Caco-2 (cell line): ENCODE data around the gene NABP2. TPM values are rescaled to one million over a fixed set of nuclear protein-coding genes. Genes with fewer than 3 reads are reported as not detected.
A peak's percentile ranks its signal among the peaks of the same experiment; 100 is the strongest.

Source experiments
- BruUV-seq: library from RNA; stranded (reverse); fragments of 400-500 nt; replicated peaks from 2 replicates; lab custom pipeline; 2021; lab: Mats Ljungman, UMichigan
- CTCF ChIA-PET: fragments of 300-600 bp; sonication (Branson Sonifier 250); formaldehyde crosslinking; loops from one replicate; lab custom pipeline; 2022; ENCODE audit warnings: antibody characterized with exemption; lab: Charles Lee
- POLR2A ChIA-PET: fragments of 300-600 bp; sonication (Branson Sonifier 250); formaldehyde crosslinking; loops from one replicate; lab custom pipeline; 2022; ENCODE audit warnings: antibody characterized with exemption; lab: Charles Lee
- DNase-seq, 2 experiments: peaks; one replicate each; pipeline versions ENCODE4 v3.0.0 to v3.0.0-alpha.2; 2020 to 2022
- H3K27me3 ChIP-seq: replicated peaks from 2 replicates; pipeline ENCODE4 v1.6.0; 2011; ENCODE audit warnings: low read length; ENCODE audit not compliant: control insufficient read depth, insufficient read depth
- H3K36me3 ChIP-seq: 2 replicates; pipeline ENCODE4 v1.5.1; 2011; ENCODE audit warnings: low read length; ENCODE audit not compliant: control insufficient read depth, insufficient read depth
- H3K4me1 ChIP-seq: fragments of 250-450 bp; sonication (Bioruptor Pico); 2 replicates; pipeline ENCODE4 v1.5.1; 2020; ENCODE audit warnings: mild to moderate bottlenecking
- H3K4me3 ChIP-seq: 2 replicates; pipeline ENCODE4 v1.5.1; 2011; ENCODE audit warnings: low read depth, mild to moderate bottlenecking, control low read depth, low read length
- H3K9me3 ChIP-seq: fragments of 250-450 bp; sonication (Bioruptor Pico); 2 replicates; pipeline ENCODE4 v1.5.1; 2020; ENCODE audit warnings: mild to moderate bottlenecking, moderate library complexity
- H3K27ac Mint-ChIP-seq: one replicate; pipeline ENCODE4 v1.8.0; 2022; ENCODE audit warnings: mixed read lengths; ENCODE audit not compliant: unreplicated experiment
- H3K27me3 Mint-ChIP-seq: one replicate; pipeline ENCODE4 v1.8.0; 2022; ENCODE audit warnings: mixed read lengths; ENCODE audit not compliant: insufficient read depth, unreplicated experiment
- H3K36me3 Mint-ChIP-seq: one replicate; pipeline ENCODE4 v1.8.0; 2022; ENCODE audit warnings: mild to moderate bottlenecking, mixed read lengths; ENCODE audit not compliant: insufficient read depth, unreplicated experiment
- H3K4me1 Mint-ChIP-seq: one replicate; pipeline ENCODE4 v1.8.0; 2022; ENCODE audit warnings: low read depth, mixed read lengths; ENCODE audit not compliant: unreplicated experiment
- H3K4me3 Mint-ChIP-seq: one replicate; pipeline ENCODE4 v1.8.0; 2022; ENCODE audit warnings: mild to moderate bottlenecking, moderate library complexity, mixed read lengths; ENCODE audit not compliant: unreplicated experiment
- H3K9me3 Mint-ChIP-seq: one replicate; pipeline ENCODE4 v1.8.0; 2022; ENCODE audit warnings: mixed read lengths; ENCODE audit not compliant: unreplicated experiment
- intact Hi-C: fragments of 100-400 bp; cut with micrococcal nuclease; formaldehyde crosslinking; loops from one replicate; pipeline ENCODE4 v1.10.0; 2022; ENCODE audit not compliant: unreplicated experiment
- total RNA-seq: library from RNA; stranded (reverse); gene quantifications from 2 replicates; pipeline ENCODE4 v1.2.3, GENCODE V29; 2022
- TF ChIP-seq, protein P1 (sequence below), 2 experiments: fragments of 200-600 bp in 1 of 2; IDR thresholded peaks; 1 replicate in 1 of 2; 2 replicates in 1 of 2; pipeline versions ENCODE4 v1.5.1 to v1.8.0; 2011 to 2022; ENCODE audit warnings: antibody characterized with exemption in 1 of 2, control low read depth in 1 of 2, inconsistent platforms in 1 of 2, low read depth in 1 of 2, low read length in 1 of 2, mild to moderate bottlenecking in 1 of 2, moderate library complexity in 1 of 2; ENCODE audit not compliant: insufficient read depth in 1 of 2, severe bottlenecking in 1 of 2, unreplicated experiment in 1 of 2

NABP2 gene
- total RNA-seq, 1 experiment from 2014 or later = 32.1 TPM

DNA sequence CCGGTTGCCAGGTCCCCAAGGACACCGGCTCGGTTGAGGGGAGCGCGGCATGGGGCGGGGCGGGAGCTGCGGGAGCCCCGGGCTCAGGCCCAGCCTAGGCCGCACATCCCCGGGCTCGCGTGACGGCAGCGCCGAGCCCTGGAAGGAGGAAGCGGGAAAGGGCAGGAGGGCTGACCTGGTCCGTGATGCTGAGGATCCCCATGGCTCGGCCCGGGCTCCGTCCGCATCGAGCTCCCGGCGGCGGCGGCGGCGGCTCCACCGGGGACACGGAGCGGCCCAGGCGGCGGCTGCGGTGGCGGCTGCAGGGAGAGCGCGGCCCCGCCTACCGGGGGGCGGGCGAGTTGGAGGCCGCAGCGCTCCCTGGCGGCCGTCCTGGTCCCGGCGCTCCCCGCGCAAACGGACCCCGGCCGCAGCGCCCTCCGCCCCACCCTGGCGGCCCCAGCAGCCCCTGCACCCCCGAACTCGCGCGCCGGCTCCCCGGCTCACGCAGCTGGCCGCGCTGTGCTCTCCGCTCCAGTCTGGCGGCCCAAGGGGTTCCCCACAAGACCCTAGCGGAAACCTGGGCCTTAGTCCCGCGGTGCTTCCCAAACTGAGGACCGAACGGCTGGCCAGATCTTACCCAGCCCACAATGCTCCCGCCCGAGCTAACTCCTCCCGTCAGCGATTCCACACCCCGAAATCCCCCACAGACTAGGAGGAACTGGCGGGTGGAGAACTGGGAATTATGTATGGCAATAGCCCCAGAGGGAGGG, 34.1 kb downstream of the NABP2 start, which contains the start of gene ANKRD52:
Gene ANKRD52, minus strand, starts transcription at position 317 of the 752 bp plus-strand sequence. Its CDS starts 115 bp downstream, at position 202.
- peak; percentile 50 to 88 for DNase-seq
- peak within 1 kb of the TSS; percentile 74 for H3K4me3 Mint-ChIP-seq
- peak within 1 kb of the TSS; percentile 72 for H3K4me3 ChIP-seq
- H3K9me3 Mint-ChIP-seq = peaks cover 10% of the 10 kb centered on the region
- peaks cover 4% of the 10 kb centered on the region for H3K36me3 ChIP-seq
- H3K27me3 ChIP-seq = no peaks in the 10 kb centered on the region
- no peaks in the 10 kb centered on the region for H3K27me3 Mint-ChIP-seq
- peaks cover 43% of the 10 kb centered on the region for H3K36me3 Mint-ChIP-seq
- peak within 1 kb of the TSS; percentile 56 for H3K27ac Mint-ChIP-seq
- no TSS peak for BruUV-seq
- ChIA-PET POLR2A (interaction anchor here (0.7 to 1.6 kb wide), 4 partner anchors 11 to 131 kb away, joined by 3 to 7 read pairs (median 6); partner anchors contain the start of gene RNF41), CTCF (interaction anchor here (1.0 to 2.9 kb wide), 6 partner anchors 8 to 69 kb away, joined by 3 to 20 read pairs (median 5); partner anchors contain the start of genes COQ10A, RNF41 and SMARCC2)
- intact Hi-C loops = loop anchor here (2.0 to 5.0 kb wide), 3 partner anchors 36 to 131 kb away; partner anchors contain the start of genes NABP2 and RNF41
- TF ChIP-seq, protein P1, sequence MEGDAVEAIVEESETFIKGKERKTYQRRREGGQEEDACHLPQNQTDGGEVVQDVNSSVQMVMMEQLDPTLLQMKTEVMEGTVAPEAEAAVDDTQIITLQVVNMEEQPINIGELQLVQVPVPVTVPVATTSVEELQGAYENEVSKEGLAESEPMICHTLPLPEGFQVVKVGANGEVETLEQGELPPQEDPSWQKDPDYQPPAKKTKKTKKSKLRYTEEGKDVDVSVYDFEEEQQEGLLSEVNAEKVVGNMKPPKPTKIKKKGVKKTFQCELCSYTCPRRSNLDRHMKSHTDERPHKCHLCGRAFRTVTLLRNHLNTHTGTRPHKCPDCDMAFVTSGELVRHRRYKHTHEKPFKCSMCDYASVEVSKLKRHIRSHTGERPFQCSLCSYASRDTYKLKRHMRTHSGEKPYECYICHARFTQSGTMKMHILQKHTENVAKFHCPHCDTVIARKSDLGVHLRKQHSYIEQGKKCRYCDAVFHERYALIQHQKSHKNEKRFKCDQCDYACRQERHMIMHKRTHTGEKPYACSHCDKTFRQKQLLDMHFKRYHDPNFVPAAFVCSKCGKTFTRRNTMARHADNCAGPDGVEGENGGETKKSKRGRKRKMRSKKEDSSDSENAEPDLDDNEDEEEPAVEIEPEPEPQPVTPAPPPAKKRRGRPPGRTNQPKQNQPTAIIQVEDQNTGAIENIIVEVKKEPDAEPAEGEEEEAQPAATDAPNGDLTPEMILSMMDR (IDR thresholded peaks at IDR 0.05; ENCODE audit: insufficient read depth in 1 of 2, low read depth in 1 of 2, low read length in 1 of 2, severe bottlenecking in 1 of 2, unreplicated experiment in 1 of 2) = peak; percentile 50 to 59
- peaks cover 38% of the 10 kb centered on the region for H3K4me1 ChIP-seq
- peaks cover 30% of the 10 kb centered on the region for H3K4me1 Mint-ChIP-seq
- no peaks in the 10 kb centered on the region for H3K9me3 ChIP-seq

DNA sequence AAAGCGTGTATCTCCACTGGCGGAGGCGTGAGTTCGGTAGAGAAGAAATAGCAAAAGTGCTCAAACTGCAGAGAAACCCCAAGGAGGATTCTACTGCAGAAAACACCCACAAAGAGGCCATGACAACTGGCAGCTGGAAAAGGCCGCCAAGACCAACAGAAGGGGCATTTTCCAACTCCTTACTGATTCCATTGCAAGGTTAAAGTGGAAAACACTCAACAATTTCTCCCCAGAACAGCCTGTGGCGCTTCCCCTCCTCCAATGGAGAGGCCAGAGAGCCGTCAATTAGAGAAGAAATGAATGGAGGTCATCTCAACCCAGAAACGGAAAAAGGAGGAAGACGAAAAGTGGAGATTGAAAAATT, 34.7 kb downstream of the NABP2 start:
- no peak for DNase-seq
- Histone ChIP-seq H3K27me3 (no peaks in the 10 kb centered on the region), H3K4me3 (peak overlapping the region; percentile 72), H3K36me3 (peaks cover 4% of the 10 kb centered on the region), H3K9me3 (no peaks in the 10 kb centered on the region), H3K4me1 (peaks cover 38% of the 10 kb centered on the region)
- H3K4me1 Mint-ChIP-seq = peaks cover 30% of the 10 kb centered on the region
- peak overlapping the region; percentile 56 for H3K27ac Mint-ChIP-seq
- H3K4me3 Mint-ChIP-seq = peak overlapping the region; percentile 74
- BruUV-seq = TSS peak; percentile 50
- ChIA-PET POLR2A (interaction anchor here (0.7 to 1.2 kb wide), 2 partner anchors 11 to 37 kb away, joined by 3 to 7 read pairs; partner anchors contain the start of gene RNF41), CTCF (interaction anchor here (1.0 to 2.9 kb wide), 4 partner anchors 8 to 70 kb away, joined by 3 to 20 read pairs (median 8); partner anchors contain the start of genes COQ10A, RNF41 and SMARCC2)
- TF ChIP-seq, protein P1 (IDR thresholded peaks at IDR 0.05; ENCODE audit: insufficient read depth in 1 of 2, low read depth in 1 of 2, low read length in 1 of 2, severe bottlenecking in 1 of 2, unreplicated experiment in 1 of 2) = no peak
- intact Hi-C loops = loop anchor here (2.0 to 5.0 kb wide), 3 partner anchors 37 to 132 kb away; partner anchors contain the start of genes NABP2 and RNF41
- H3K9me3 Mint-ChIP-seq = peaks cover 10% of the 10 kb centered on the region
- peaks cover 41% of the 10 kb centered on the region for H3K36me3 Mint-ChIP-seq
- no peaks in the 10 kb centered on the region for H3K27me3 Mint-ChIP-seq

DNA sequence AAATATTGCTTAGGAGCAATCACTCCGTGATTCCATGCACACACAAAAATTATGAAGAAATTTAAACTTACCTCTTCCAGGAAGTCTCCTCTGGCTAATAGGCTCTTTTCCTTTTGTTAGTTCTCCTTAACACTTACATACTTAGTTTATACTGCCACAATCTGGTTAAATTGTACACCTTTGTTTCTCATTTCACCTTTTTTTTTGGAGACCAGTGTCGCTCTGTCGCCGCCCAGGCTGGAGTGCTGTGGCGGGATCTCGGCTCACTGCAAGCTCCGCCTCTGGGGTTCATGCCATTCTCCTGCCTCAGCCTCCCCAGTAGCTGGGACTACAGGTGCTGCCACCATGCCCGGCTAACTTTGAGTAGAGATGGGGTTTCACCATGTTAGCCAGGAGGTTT, 36.2 kb downstream of the NABP2 start:
- no peak overlapping the region for H3K4me3 ChIP-seq
- H3K36me3 ChIP-seq = no peaks in the 10 kb centered on the region
- TF ChIP-seq, protein P1 (IDR thresholded peaks at IDR 0.05; ENCODE audit: insufficient read depth in 1 of 2, low read depth in 1 of 2, low read length in 1 of 2, severe bottlenecking in 1 of 2, unreplicated experiment in 1 of 2) = no peak
- no peak overlapping the region for H3K4me3 Mint-ChIP-seq
- no peaks in the 10 kb centered on the region for H3K27me3 Mint-ChIP-seq
- H3K9me3 ChIP-seq = no peaks in the 10 kb centered on the region
- BruUV-seq = no TSS peak
- POLR2A ChIA-PET = no interaction called here
- peaks cover 10% of the 10 kb centered on the region for H3K9me3 Mint-ChIP-seq
- CTCF ChIA-PET = no interaction called here
- H3K27ac Mint-ChIP-seq = peak overlapping the region; percentile 93
- intact Hi-C loops = no loop called here
- peaks cover 30% of the 10 kb centered on the region for H3K4me1 Mint-ChIP-seq
- H3K4me1 ChIP-seq = peaks cover 38% of the 10 kb centered on the region
- peaks cover 25% of the 10 kb centered on the region for H3K36me3 Mint-ChIP-seq
- no peak for DNase-seq
- no peaks in the 10 kb centered on the region for H3K27me3 ChIP-seq
